ENCODE results near the gene TMPRSS2. TPM values are rescaled to one million over a fixed set of nuclear protein-coding genes. Genes with fewer than 3 reads are reported as not detected.

Gene TMPRSS2
- total RNA-seq, 2 experiments from 2014 or later, result not detected

DNA sequence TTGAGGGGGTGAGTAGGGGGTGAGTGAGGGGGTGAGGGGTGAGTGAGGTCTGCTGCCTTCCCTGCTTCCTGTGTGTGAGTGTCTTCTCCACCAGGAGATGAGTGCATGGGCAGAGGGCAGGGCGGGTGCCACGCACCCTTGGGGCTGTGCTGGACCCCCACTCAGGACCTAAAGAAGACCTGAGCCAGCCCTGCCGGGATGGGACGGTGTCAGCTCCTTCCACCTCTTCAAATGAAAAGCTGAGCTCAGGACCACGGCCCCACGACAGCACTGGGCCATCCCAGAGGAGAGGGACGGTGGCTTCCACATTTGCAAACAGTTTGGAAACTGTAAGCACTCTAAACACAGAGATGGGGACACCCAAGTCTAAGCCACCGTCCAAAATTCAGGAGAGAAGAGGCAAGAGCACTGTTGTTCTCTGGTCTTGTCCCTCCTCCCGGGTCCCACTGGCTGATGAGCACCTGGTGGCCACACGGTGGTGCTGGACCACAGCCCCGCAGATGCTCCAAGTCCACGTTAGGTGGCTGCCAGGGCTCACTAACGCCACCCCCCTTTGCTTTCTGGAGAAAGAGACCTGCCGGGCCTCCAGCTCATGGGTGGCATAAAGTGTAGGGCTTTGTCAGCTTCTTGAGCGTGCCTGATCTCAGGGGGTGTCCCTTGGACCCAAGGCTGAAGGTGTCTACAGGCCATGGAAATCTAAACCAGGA is 32.1 kb downstream of the TMPRSS2 start:
- Mint-ChIP-seq H3K4me1 (ENCODE audit: low read depth) (no peaks in the 10 kb centered on the region), H3K4me3 (no peak overlapping the region), H3K36me3 (no peaks in the 10 kb centered on the region), H3K27ac (no peak overlapping the region), H3K27me3 (peaks cover 8% of the 10 kb centered on the region), H3K9me3 (no peaks in the 10 kb centered on the region)
- intact Hi-C loops (cut with micrococcal nuclease), result no loop called here
- POLR2A ChIA-PET, result no interaction called here
- no peak for DNase-seq
- CTCF ChIA-PET, result interaction anchor here (1.4 kb wide), 1 partner anchor 193 kb away, joined by 5 read pairs; no protein-coding TSS in a partner anchor

DNA sequence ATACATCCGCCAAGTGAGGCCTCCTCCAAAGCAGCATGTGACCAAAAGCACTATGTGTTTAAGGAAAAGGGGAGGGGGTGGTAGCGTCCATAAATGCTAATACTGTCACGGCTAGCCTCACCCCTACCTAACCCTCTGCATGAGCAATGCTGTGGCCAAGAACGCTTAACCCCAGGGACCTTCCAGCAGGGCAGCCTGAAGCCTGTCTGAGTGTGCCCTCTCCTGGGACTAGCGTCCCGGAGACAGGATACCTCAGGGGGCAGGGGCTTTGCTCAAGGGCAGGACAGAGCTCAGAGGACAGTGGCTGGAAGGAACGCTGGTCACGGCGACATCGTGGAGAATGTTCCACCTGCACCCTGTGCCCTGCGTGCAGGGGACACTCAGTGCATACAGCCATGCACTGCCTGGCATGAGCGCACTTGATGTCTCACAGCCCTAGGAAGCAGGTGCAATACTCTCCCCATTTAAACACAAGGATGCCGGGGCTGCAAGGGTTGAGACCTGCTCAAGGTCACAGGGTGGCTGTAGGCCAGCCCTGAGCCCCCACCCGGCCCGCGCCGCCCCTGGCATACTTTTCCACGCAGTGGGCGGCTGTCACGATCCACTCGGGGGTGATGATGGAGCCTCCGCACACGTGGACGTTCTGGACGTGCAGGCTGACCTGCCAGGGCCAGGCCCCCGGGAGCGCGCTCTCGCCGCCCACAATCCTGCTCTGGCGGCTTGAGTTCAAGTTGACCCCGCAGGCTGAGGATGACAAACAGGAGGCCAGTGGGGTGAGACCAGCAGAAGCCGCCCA is 35.0 kb downstream of the TMPRSS2 start:
- no peak overlapping the region for H3K4me3 Mint-ChIP-seq
- intact Hi-C loops (cut with micrococcal nuclease), result no loop called here
- ChIA-PET POLR2A (no interaction called here), CTCF (no interaction called here)
- H3K36me3 Mint-ChIP-seq, result no peaks in the 10 kb centered on the region
- no peak overlapping the region for H3K27ac Mint-ChIP-seq
- peaks cover 26% of the 10 kb centered on the region for H3K27me3 Mint-ChIP-seq
- H3K4me1 Mint-ChIP-seq (ENCODE audit: low read depth), result no peaks in the 10 kb centered on the region
- no peak for DNase-seq
- no peaks in the 10 kb centered on the region for H3K9me3 Mint-ChIP-seq

GRCh38 chr21:41470054-41470453 is 37.9 kb downstream of the TMPRSS2 start:
- intact Hi-C loops (cut with micrococcal nuclease), result no loop called here
- no peak overlapping the region for H3K27ac Mint-ChIP-seq

DNA sequence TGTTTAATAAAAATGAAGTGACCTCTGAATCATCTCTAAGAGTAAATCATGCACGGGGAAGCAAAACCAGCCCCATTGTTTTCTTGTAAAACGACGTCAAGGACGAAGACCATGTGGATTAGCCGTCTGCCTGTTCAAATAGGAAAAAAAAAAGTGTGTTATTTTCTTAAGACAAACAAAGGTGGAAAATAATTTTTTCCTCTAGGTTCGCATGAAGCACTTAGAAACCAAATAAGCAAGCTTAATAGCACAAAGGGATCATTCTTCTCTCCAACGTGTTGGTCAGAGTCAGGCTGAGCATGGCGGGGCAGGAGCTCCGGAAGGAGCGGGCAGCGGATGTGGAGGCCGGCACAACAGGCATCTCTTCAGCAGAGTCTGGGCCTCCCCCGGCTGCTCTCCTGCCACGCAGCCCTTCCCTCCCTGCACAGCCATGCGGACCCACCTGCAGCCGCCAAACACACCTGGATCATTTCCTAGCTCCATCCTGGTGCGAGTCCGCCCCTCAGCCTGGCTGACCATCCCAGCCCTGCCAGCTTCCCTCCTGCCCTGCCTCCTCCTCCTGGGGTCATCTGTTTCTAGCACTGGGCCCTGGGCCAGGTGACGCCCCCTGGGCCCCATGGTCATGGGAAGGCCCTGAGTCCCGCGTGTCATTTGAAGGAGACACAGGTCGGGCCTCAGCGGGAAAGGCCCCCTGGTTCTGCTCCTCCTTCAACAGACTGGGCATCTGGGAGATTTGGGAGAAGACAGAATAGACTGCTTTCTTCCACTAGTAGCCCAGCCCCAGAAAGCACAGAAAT is 41.7 kb downstream of the TMPRSS2 start:
- H3K36me3 Mint-ChIP-seq, result no peaks in the 10 kb centered on the region
- DNase-seq, result no peak
- POLR2A ChIA-PET, result no interaction called here

More at GRCh38 chr21:41470054-41470453, 37.9 kb downstream of the TMPRSS2 start:
- no peaks in the 10 kb centered on the region for H3K36me3 Mint-ChIP-seq
- ChIA-PET POLR2A (no interaction called here), CTCF (interaction anchor here (4.4 kb wide), 1 partner anchor 186 kb away, joined by 17 read pairs; no protein-coding TSS in a partner anchor)
- peaks cover 21% of the 10 kb centered on the region for H3K27me3 Mint-ChIP-seq
- no peaks in the 10 kb centered on the region for H3K4me1 Mint-ChIP-seq (ENCODE audit: low read depth)
- no peak overlapping the region for H3K4me3 Mint-ChIP-seq
- no peaks in the 10 kb centered on the region for H3K9me3 Mint-ChIP-seq
- DNase-seq, result no peak

DNA sequence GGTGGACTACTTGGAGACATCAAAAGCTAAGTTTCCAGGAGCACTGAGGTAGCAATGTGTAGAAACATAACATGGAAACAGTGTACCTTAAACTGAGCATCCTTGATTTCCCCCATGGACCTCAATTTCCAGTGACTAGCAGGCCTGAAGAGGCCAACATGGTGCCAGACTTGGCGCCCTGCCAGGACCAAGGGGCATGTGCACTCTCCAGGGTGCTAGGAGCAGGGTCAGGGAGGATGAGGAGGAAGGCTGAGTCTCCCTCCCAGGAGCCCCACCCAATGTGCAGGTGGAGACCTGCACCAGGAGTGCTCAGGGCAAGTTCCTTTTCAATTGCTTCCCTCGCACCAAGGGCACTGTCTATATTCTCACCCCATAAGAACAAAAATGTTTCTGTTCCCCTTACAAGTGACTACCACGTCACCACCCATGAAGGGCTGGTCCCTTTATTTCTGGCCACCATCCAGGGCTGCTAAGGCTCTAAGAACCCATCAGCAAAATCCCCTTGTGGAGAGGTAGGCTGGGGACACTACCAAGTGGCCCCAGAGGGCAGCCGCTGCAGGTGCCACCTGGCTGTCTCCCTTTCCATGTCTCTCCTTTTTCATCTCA is 42.7 kb downstream of the TMPRSS2 start:
- intact Hi-C loops (cut with micrococcal nuclease), result no loop called here
- ChIA-PET POLR2A (no interaction called here), CTCF (no interaction called here)
- DNase-seq, result no peak
- Mint-ChIP-seq H3K4me1 (ENCODE audit: low read depth) (no peaks in the 10 kb centered on the region), H3K36me3 (no peaks in the 10 kb centered on the region), H3K27ac (no peak overlapping the region), H3K4me3 (no peak overlapping the region), H3K27me3 (peaks cover 19% of the 10 kb centered on the region), H3K9me3 (no peaks in the 10 kb centered on the region)

More for the DNA sequence above, 41.7 kb downstream of the TMPRSS2 start:
- H3K4me1 Mint-ChIP-seq (ENCODE audit: low read depth), result no peaks in the 10 kb centered on the region
- H3K27me3 Mint-ChIP-seq, result peaks cover 19% of the 10 kb centered on the region
- no peak overlapping the region for H3K4me3 Mint-ChIP-seq
- CTCF ChIA-PET, result interaction anchor here (4.4 kb wide), 1 partner anchor 183 kb away, joined by 17 read pairs; no protein-coding TSS in a partner anchor
- H3K9me3 Mint-ChIP-seq, result no peaks in the 10 kb centered on the region
- intact Hi-C loops (cut with micrococcal nuclease), result no loop called here
- H3K27ac Mint-ChIP-seq, result no peak overlapping the region

- Mint-ChIP-seq H3K4me1 (ENCODE audit: low read depth) (no peaks in the 10 kb centered on the region), H3K36me3 (peaks cover 15% of the 10 kb centered on the region), H3K9me3 (no peaks in the 10 kb centered on the region), H3K4me3 (no peak overlapping the region), H3K27me3 (no peaks in the 10 kb centered on the region), H3K27ac (no peak overlapping the region)
- intact Hi-C loops (cut with micrococcal nuclease), result loop anchor here (1.0 kb wide), 1 partner anchor 178 kb away; no protein-coding TSS in a partner anchor
- POLR2A ChIA-PET, result no interaction called here
- CTCF ChIA-PET, result interaction anchor here (0.6 to 1.4 kb wide), 4 partner anchors 164 to 178 kb away, joined by 3 to 66 read pairs (median 4); no protein-coding TSS in a partner anchor
- peak; percentile 68 for DNase-seq
Measured at GRCh38 chr21:41460578-41461527, 47.1 kb downstream of the TMPRSS2 start.

- DNase-seq, result no peak
- ChIA-PET POLR2A (no interaction called here), CTCF (interaction anchor here (0.6 to 1.4 kb wide), 4 partner anchors 163 to 177 kb away, joined by 3 to 66 read pairs (median 4); no protein-coding TSS in a partner anchor)
- Mint-ChIP-seq H3K27me3 (no peaks in the 10 kb centered on the region), H3K9me3 (no peaks in the 10 kb centered on the region), H3K36me3 (peaks cover 15% of the 10 kb centered on the region), H3K4me1 (ENCODE audit: low read depth) (no peaks in the 10 kb centered on the region), H3K4me3 (no peak overlapping the region), H3K27ac (no peak overlapping the region)
- intact Hi-C loops (cut with micrococcal nuclease), result loop anchor here (1.0 kb wide), 1 partner anchor 177 kb away; no protein-coding TSS in a partner anchor
Measured at GRCh38 chr21:41459884-41460534, 47.9 kb downstream of the TMPRSS2 start.

- peaks cover 15% of the 10 kb centered on the region for H3K36me3 Mint-ChIP-seq
- POLR2A ChIA-PET, result no interaction called here
Measured at GRCh38 chr21:41458559-41458958, 49.4 kb downstream of the TMPRSS2 start.

GRCh38 chr21:41458121-41458520 is 49.8 kb downstream of the TMPRSS2 start:
- no peaks in the 10 kb centered on the region for H3K4me1 Mint-ChIP-seq (ENCODE audit: low read depth)
- peaks cover 17% of the 10 kb centered on the region for H3K36me3 Mint-ChIP-seq
- no peak overlapping the region for H3K4me3 Mint-ChIP-seq
- ChIA-PET POLR2A (no interaction called here), CTCF (interaction anchor here (4.3 kb wide), 1 partner anchor 175 kb away, joined by 46 read pairs; no protein-coding TSS in a partner anchor)
- H3K27ac Mint-ChIP-seq, result no peak overlapping the region
- intact Hi-C loops (cut with micrococcal nuclease), result no loop called here
- H3K27me3 Mint-ChIP-seq, result no peaks in the 10 kb centered on the region
- no peak for DNase-seq
- H3K9me3 Mint-ChIP-seq, result no peaks in the 10 kb centered on the region

More at GRCh38 chr21:41458559-41458958, 49.4 kb downstream of the TMPRSS2 start:
- no peaks in the 10 kb centered on the region for H3K9me3 Mint-ChIP-seq
- H3K4me3 Mint-ChIP-seq, result no peak overlapping the region
- no peaks in the 10 kb centered on the region for H3K4me1 Mint-ChIP-seq (ENCODE audit: low read depth)
- no peak overlapping the region for H3K27ac Mint-ChIP-seq
- no peaks in the 10 kb centered on the region for H3K27me3 Mint-ChIP-seq
- intact Hi-C loops (cut with micrococcal nuclease), result no loop called here
- CTCF ChIA-PET, result interaction anchor here (4.3 kb wide), 1 partner anchor 175 kb away, joined by 46 read pairs; no protein-coding TSS in a partner anchor
- DNase-seq, result no peak

DNA sequence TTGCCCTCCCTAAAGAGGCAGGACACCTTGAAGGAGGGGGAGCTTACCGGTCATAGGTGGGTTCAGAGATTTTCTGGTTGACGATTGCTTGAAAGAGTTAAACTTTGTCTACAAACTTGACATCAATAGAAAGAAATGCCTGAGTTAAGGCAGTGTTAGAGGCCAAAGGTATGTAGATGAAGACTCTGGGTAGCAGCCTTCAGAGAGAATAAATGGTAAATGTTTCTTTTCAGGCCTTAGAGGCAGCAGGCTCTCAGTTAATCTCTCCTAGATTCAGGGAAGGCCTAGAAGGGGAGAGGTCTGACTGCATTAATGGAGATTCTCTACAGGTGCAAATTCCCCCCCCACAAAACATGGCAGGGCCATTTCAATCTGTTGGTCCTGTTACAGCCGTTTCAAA is 54.2 kb downstream of the TMPRSS2 start:
- Mint-ChIP-seq H3K9me3 (no peaks in the 10 kb centered on the region), H3K27me3 (no peaks in the 10 kb centered on the region), H3K4me3 (no peak overlapping the region), H3K4me1 (ENCODE audit: low read depth) (no peaks in the 10 kb centered on the region), H3K27ac (no peak overlapping the region), H3K36me3 (peaks cover 24% of the 10 kb centered on the region)
- no peak for DNase-seq
- intact Hi-C loops (cut with micrococcal nuclease), result no loop called here
- ChIA-PET CTCF (interaction anchor here (0.6 to 2.0 kb wide), 2 partner anchors 166 to 171 kb away, joined by 3 to 6 read pairs; no protein-coding TSS in a partner anchor), POLR2A (no interaction called here)
